Measurements from ENCODE around the gene OR56A3.
A peak's percentile ranks its signal among the peaks of the same experiment; 100 is the strongest.
"Not testable (repeated sequence)": the region's sequence is repeated elsewhere in the genome, so short reads cannot be mapped to it uniquely, and the experiment has no call there.

The OR56A3 gene, protein sequence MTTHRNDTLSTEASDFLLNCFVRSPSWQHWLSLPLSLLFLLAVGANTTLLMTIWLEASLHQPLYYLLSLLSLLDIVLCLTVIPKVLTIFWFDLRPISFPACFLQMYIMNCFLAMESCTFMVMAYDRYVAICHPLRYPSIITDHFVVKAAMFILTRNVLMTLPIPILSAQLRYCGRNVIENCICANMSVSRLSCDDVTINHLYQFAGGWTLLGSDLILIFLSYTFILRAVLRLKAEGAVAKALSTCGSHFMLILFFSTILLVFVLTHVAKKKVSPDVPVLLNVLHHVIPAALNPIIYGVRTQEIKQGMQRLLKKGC

DNA sequence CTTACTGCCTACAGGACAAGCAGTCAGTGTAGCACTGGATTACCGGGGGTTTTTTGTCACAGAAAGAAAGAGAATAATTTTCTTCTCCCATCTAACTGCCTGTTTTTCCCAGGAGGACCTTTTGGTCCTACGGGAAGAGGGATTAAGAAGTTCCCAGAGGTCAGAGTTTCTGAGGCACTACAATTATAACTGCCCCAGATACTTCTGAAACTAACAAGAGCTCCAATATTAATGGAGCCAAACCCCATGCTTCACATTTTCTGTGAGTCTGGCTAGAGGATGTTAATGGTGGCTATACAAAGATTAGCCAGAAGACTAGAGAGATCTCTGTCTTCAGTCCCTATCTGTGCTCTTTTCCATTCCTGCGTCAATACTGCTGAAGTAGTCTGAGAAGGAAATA lies at the start of gene OR56A3:
TSS of gene OR56A3 (plus strand) at position 301 of the 400 bp plus-strand sequence. CDS start 5,096 bp downstream, outside the sequence.
- DNase-seq: no peak

DNA sequence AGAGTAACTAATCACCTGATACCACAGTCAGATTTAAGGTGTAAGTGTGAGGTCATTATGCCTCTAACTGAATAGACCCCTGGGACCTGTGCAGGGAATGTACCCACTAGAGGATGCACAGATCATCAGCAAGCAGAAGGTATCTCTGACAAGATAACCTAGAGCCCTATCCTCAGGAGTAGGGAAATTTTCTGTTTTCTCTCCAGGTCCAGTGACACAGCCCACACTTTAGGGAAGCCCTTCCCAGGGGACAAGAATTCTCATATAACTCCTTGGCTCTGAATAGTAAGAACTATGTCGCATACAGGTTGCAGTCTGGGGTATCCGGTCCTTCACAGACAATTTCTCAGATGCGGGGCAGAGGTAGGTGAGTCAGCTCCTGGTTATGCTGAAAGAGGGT lies 49.1 kb upstream of the OR56A3 start, which contains the start of gene OR52E5:
TSS of gene OR52E5 (plus strand) at position 301 of the 400 bp plus-strand sequence. CDS start 7,569 bp downstream, outside the sequence.
- no peak for DNase-seq

DNA sequence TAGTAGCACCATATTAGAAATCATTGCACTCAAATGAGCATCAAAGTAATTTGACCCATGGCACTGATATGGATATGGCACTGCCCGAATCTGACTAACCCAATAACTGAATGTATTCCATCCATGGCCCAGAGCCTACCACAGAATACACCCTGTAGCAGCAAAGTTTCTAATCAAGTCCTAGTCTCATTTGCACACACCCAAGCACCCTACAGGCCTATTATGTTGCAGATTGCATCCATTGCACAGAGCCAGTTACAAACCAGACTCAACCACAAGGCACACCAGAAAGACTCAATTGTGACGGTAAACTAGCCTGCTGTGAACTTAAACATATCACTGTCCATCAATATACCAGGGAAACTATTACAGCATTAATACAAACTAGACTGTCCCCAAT lies 42.5 kb upstream of the OR56A3 start:
- DNase-seq: no peak

DNA sequence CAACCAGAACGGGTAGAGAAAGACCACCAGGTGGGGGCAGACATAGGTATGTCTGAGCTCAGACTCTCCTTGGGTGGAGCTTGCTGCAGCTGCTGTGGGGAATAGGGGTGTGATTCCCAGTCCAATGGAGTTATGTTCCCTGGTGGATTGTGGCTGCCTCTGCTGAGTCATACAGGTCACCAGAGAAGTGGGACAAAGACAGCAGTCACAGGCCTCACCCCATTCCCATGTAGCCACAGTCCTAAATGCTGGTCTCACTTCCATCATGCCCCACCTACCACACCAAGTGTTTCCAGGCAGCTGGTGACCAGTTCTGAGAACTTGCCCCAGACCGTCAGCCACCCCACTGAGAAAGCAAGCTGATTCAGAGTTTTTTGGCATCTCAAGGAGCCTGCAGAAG lies 31.5 kb upstream of the OR56A3 start:
- DNase-seq: no peak

DNA sequence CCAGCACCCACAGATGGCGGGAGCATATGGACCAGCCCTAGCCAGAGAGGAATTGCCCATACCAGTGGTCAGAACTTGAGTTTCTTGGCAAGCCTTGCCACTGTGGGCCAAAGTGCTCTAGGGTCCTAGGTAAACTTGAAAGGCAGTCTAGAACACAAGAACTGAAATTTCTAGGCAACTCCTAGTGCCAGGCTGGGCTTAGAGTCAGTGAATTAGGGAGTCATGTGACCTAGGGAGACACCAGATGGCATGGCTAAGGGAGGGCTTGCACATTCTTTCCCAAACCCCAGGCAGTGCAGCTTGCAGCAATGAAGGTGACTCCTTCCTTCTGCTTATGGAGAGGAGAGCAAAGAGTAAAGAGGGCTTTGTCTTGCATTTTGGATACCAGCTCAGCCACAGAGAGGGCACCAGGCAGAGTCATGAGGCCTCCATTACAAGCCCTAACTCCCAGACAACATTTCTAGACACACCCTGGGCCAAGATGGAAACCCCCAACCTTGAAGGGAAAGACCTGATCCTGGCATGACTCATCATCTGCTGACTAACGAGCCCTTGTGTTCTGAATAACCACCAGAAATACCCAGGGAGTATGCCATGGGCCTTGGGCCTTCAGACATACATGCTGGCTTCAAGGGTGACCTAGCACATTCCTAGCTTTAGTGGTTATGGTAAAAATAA lies 19.2 kb upstream of the OR56A3 start:
- peak; percentile 75 for DNase-seq

- DNase-seq: no peak
Observed at GRCh38 chr11:5923427-5923776, 18.6 kb upstream of the OR56A3 start.

DNA sequence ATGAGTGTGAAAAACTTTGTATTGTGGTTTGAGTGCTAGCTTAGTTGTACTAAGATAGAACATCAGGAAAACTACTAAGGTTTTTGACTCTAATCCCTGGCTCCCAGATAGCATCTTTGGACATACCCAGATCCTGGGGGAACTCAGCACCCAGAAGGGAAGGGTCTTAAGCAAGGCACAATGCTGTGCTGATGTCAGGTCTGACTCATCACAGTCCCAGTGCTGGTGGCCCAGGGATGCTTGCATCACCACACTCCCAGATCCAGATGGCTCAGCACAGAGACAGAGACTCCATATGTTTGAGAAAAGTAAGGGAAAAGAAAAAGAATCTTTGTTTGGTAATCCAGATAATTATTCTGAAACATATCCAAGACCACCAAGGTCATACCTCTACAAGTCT lies 18.3 kb upstream of the OR56A3 start:
- no peak for DNase-seq

- no peak for DNase-seq
Observed at GRCh38 chr11:5928271-5928670, 13.8 kb upstream of the OR56A3 start.

GRCh38 chr11:5928811-5929210 lies 13.2 kb upstream of the OR56A3 start:
- DNase-seq: no peak

DNA sequence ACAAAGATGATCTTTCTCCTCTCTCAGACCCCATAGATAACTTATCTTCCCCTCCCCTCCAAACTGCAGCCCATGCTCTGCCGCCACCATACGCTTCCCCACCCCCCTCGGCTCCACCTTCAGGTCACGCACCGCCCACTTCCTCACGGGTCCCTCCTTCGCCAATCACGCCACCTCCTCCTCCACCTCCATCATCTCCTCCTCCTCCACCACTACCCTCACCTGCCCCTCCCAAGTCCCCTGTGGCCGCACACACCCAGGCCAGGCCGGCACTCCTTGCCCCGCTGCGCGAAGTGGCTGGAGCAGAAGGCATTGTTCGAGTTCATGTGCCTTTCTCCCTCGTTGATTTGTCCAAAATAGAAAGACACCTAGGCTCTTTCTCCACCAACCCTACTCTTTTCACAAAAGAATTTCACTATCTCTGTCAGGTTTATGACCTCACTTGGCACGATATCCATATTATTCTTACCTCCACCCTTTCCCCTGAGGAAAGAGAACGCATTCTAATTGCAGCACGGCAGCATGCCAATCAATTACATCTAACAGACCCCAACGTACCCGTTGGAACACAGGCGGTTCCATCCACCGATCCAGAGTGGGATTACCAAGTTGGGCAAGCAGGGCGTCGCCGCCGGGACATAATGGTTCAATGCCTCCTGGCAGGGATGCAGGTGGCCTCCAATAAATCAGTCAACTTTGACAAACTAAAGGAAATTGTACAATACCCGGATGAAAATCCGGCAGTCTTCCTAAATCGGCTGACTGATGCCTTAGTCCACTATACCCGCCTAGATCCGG lies 12.3 kb upstream of the OR56A3 start:
- DNase-seq: no peak

- no peak for DNase-seq
Observed at GRCh38 chr11:5930614-5931013, 11.4 kb upstream of the OR56A3 start.

DNA sequence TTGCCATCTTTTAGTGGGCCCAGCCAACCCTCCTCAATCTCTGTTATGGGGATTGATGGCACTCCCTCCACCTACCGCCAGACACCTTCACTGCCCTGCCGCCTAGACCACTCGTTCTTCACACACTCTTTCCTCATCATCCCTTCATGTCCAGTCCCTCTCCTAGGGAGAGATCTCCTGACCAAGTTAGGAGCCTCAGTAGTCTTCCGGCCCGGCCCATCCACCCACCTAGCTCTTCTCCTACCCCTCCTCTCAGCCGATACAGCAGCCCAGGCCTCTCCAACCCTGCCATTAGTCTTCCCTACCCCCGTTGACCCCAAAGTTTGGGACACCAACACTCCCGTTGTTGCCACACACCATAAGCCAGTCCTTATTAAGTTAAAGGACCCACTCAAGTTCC lies 11.0 kb upstream of the OR56A3 start:
- DNase-seq: no peak

GRCh38 chr11:5932671-5933070 lies 9.4 kb upstream of the OR56A3 start:
- no peak for DNase-seq

DNA sequence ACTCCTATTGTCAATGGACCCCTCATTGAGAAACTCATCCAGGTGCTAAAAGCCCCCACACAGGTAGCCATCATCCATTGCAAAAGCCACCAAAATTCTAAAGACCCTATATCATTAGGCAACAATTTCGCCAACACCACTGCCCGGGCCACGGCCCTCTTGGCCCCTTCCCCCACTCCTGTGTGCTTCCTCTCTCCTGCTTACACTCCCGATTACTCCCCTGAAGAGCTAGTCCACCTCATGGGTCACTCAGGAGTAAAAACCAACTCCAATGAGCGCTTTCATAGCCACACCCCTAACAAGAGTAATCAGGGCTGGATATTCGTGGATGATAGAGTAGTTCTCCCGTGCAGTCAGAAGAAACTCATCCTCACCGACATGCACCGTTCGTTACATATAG lies 8.9 kb upstream of the OR56A3 start:
- no peak for DNase-seq

- no peak for DNase-seq
Observed at GRCh38 chr11:5937868-5938602, 4.0 kb upstream of the OR56A3 start.

DNA sequence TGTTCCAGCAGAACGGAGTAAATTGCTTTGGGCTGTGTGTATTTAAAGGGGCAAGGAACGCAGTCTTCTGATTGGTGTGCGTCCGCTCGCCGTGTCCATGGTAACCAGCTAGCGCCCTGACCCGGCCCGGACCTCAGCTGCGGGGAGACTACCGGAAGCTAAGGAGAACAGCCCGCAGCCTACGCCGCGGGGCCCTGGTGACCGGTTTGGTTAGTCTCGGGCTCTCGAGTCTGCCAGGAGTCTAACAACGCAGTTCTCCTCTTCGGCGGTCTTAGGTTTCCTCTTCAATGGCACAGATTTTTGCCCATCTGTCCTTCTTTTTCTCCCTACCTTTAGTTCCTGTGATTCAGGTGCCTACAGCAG lies 3.5 kb upstream of the OR56A3 start:
- no peak for DNase-seq

GRCh38 chr11:5940748-5941147 lies 1.3 kb upstream of the OR56A3 start:
- no peak for DNase-seq

- no peak for DNase-seq
Observed at GRCh38 chr11:5955586-5955985, 13.5 kb downstream of the OR56A3 start.

DNA sequence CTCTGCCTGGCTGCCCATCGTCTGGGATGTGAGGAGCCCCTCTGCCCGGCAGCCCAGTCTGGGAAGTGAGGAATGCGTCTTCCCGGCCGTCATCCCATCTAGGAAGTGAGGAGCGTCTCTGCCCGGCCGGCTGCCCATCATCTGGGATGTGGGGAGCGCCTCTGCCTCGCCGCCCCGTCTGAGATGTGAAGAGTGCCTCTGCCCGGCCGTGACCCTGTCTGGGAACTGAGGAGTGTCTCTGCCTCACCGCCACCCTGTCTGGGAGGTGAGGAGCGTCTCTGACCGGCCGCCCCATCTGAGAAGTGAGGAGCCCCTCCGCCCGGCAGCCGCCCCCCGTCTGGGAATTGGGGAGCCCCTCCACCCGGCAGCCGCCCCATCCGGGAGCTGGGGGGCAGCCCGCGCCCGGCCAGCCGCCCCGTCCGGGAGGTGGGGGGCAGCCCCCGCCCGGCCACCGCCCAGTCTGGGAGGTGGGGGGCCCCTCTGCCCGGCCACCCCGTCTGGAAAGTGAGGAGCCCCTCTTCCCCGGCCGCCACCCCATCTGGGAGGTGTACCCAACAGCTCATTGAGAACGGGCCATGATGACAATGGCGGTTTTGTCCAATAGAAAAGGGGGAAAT lies 18.8 kb downstream of the OR56A3 start:
- DNase-seq: not testable (repeated sequence)

DNA sequence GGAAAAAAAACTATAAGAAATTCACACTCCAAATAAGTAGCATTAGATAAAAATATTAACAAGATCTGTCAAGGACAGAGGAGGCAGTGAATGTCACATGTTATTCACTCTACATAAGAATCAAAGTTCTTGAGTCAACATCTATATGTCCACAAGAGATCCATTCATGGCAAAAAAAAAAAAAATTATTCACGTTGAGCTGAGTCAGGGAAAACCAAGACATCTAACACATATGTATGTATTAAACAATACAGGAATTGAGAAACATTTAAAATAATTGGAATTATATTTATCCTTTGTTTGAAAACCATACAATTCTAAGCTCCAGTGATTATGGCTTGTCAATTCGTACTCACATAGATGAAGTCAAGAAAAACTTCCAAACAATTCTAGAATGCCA lies 24.9 kb downstream of the OR56A3 start:
- no peak for DNase-seq

- no peak for DNase-seq
Observed at GRCh38 chr11:5967708-5968107, 25.7 kb downstream of the OR56A3 start.

DNA sequence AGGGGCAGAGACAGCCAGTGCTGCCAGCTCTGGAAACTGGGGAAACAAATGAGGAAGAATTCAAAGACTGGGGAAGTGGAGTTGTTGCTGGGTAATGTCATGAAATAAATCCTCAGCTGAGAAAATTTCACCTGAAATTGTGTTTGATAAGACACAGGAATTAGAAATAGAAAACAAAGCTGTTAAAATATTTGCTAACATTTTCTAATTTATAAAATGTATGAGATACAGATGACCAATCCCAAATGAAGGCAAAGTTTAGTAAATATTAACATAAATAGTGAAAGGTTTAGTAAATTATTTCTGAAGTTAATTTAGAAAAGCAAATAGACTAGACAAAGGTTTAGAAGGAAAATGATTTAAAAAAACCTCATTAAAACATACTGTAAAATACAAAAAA lies 26.3 kb downstream of the OR56A3 start, which contains the start of gene OR56A5:
TSS of gene OR56A5 (minus strand) at position 101 of the 400 bp plus-strand sequence. CDS start at position 101, 0 bp downstream.
- DNase-seq: no peak

DNA sequence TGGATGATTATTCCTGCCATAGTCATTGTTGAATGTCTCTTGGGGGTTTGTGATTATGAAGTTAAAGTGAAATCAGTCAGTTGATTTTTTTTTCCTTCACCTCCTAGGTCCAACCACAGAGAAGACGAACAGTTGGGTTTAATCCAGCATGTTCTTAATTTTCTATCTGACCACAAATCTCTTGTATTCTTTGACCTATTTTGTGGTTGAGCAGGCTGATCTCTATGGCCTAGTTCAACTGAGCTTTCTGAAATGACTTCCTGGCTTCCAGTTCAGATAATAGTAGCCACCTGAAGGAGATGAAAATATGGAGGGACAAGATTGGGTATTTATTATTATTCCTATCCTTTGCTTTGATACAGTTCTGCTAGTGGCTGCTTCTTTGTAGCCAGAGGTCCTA lies 31.5 kb downstream of the OR56A3 start:
- DNase-seq: no peak

Measured in activated CD4-positive, alpha-beta T cell treated with anti-CD3 and anti-CD28 coated beads, Interleukin-10, Interleukin-2, amounts not matched to agents 100 ng/mL and 50 ng/mL, durations not matched to agents 16 hours and 8 hours (primary cell).